WTC11 (cell line): ENCODE data around the gene HSPH1. TPM values are rescaled to one million over a fixed set of nuclear protein-coding genes. Genes with fewer than 3 reads are reported as not detected.

Experiments used
- ATAC-seq: fragments of 200-7000 bp; cut with Tn5 transposase; 2 replicates; pipeline ENCODE4 v1.10.0; 2021; ENCODE audit warnings: mild to moderate bottlenecking, moderate library complexity
- CTCF ChIA-PET: fragments of 300-600 bp; sonication (Branson Sonifier 250); formaldehyde crosslinking; loops from one replicate; lab custom pipeline; 2021; ENCODE audit warnings: antibody characterized with exemption; lab: Charles Lee
- POLR2A ChIA-PET: fragments of 350-600 bp; sonication (Branson Sonifier 250); formaldehyde crosslinking; loops from one replicate; lab custom pipeline; 2021; ENCODE audit warnings: antibody characterized with exemption; lab: Charles Lee
- DNase-seq: peaks from one replicate; pipeline ENCODE4 v3.0.0; 2021; ENCODE audit warnings: low spot score
- H3K27ac Mint-ChIP-seq: 2 replicates; pipeline ENCODE4 v1.8.0; 2021; ENCODE audit warnings: mixed read lengths
- H3K27me3 Mint-ChIP-seq: 2 replicates; pipeline ENCODE4 v1.8.0; 2021; ENCODE audit warnings: low read depth, mild to moderate bottlenecking, moderate library complexity, mixed read lengths
- H3K36me3 Mint-ChIP-seq: 2 replicates; pipeline ENCODE4 v1.8.0; 2021; ENCODE audit warnings: mixed read lengths
- H3K4me1 Mint-ChIP-seq: 2 replicates; pipeline ENCODE4 v1.8.0; 2022; ENCODE audit warnings: mixed read lengths
- H3K4me3 Mint-ChIP-seq: 2 replicates; pipeline ENCODE4 v1.8.0; 2021; ENCODE audit warnings: mild to moderate bottlenecking, moderate library complexity, mixed read lengths
- H3K9me3 Mint-ChIP-seq: 2 replicates; pipeline ENCODE4 v1.8.0; 2021; ENCODE audit warnings: mixed read lengths
- CBFB ChIP-seq: sonication (generic); formaldehyde crosslinking; IDR thresholded peaks from 2 replicates; pipeline ENCODE4 v1.8.1; 2022; ENCODE audit warnings: mild to moderate bottlenecking, low read depth, missing genetic modification reagents
- ETV6 ChIP-seq: sonication (generic); formaldehyde crosslinking; IDR thresholded peaks from 2 replicates; pipeline ENCODE4 v1.8.1; 2022; ENCODE audit warnings: mild to moderate bottlenecking, missing genetic modification reagents
- FOXJ3 ChIP-seq: sonication (generic); formaldehyde crosslinking; IDR thresholded peaks from 2 replicates; pipeline ENCODE4 v1.9.0; 2021; ENCODE audit warnings: missing genetic modification reagents, mild to moderate bottlenecking, borderline replicate concordance
- FOXP1 ChIP-seq: sonication (generic); formaldehyde crosslinking; IDR thresholded peaks from 2 replicates; pipeline ENCODE4 v1.8.0; 2022; ENCODE audit warnings: missing genetic modification reagents, mild to moderate bottlenecking, moderate library complexity, borderline replicate concordance
- NFE2L1 ChIP-seq: sonication (generic); formaldehyde crosslinking; IDR thresholded peaks from 2 replicates; pipeline ENCODE4 v1.8.1; 2023; ENCODE audit warnings: missing genetic modification reagents
- NFYB ChIP-seq: sonication (generic); formaldehyde crosslinking; conservative IDR thresholded peaks from 2 replicates; pipeline ENCODE4 v1.8.0; 2022; ENCODE audit warnings: low read depth, missing genetic modification reagents
- PRRX2 ChIP-seq: fragments of 250-450 bp; sonication (Bioruptor Pico); IDR thresholded peaks from 2 replicates; pipeline ENCODE4 v1.8.0; 2021; ENCODE audit warnings: mild to moderate bottlenecking
- SOX15 ChIP-seq: fragments of 250-450 bp; sonication (Bioruptor Pico); IDR thresholded peaks from 2 replicates; pipeline ENCODE4 v1.9.0; 2021; ENCODE audit warnings: mild to moderate bottlenecking
- SP1 ChIP-seq: sonication (generic); formaldehyde crosslinking; conservative IDR thresholded peaks from 2 replicates; pipeline ENCODE4 v1.8.1; 2022; ENCODE audit warnings: missing genetic modification reagents
- ZNF121 ChIP-seq: sonication (generic); formaldehyde crosslinking; IDR thresholded peaks from 2 replicates; pipeline ENCODE4 v1.8.0; 2023; ENCODE audit warnings: missing genetic modification reagents
- ZNF219 ChIP-seq: sonication (generic); formaldehyde crosslinking; IDR thresholded peaks from 2 replicates; pipeline ENCODE4 v1.8.0; 2023; ENCODE audit warnings: missing genetic modification reagents, mild to moderate bottlenecking, borderline replicate concordance
- ZNF232 ChIP-seq: sonication (generic); formaldehyde crosslinking; IDR thresholded peaks from 2 replicates; pipeline ENCODE4 v1.8.0; 2022; ENCODE audit warnings: mild to moderate bottlenecking, missing genetic modification reagents
- ZNF423 ChIP-seq: fragments of 250-450 bp; sonication (Bioruptor Pico); IDR thresholded peaks from 2 replicates; pipeline ENCODE4 v2.1.2; 2022; ENCODE audit warnings: mild to moderate bottlenecking, moderate library complexity
- ZNF425 ChIP-seq: fragments of 250-450 bp; sonication (Bioruptor Pico); conservative IDR thresholded peaks from 2 replicates; pipeline ENCODE4 v1.9.0; 2021; ENCODE audit warnings: mild to moderate bottlenecking
- ZNF671 ChIP-seq: fragments of 250-450 bp; sonication (Bioruptor Pico); IDR thresholded peaks from 2 replicates; pipeline ENCODE4 v1.8.0; 2021; ENCODE audit warnings: mild to moderate bottlenecking
- total RNA-seq: library from RNA; stranded (reverse); gene quantifications from 3 replicates; pipeline ENCODE4 v1.2.3, GENCODE V29; 2021
- TF ChIP-seq, protein P1 (sequence below): sonication (generic); formaldehyde crosslinking; IDR thresholded peaks from 2 replicates; pipeline ENCODE4 v1.8.1; 2022; ENCODE audit warnings: mild to moderate bottlenecking, missing genetic modification reagents, moderate library complexity, borderline replicate concordance
- TF ChIP-seq, protein P2 (sequence below): fragments of 250-450 bp; sonication (Bioruptor Pico); IDR thresholded peaks from 2 replicates; pipeline ENCODE4 v1.8.0; 2021; ENCODE audit warnings: mild to moderate bottlenecking
- TF ChIP-seq, protein P3 (sequence below): sonication (generic); formaldehyde crosslinking; IDR thresholded peaks from 2 replicates; pipeline ENCODE4 v1.8.1; 2023; ENCODE audit warnings: mild to moderate bottlenecking, missing genetic modification reagents, moderate library complexity

The HSPH1 gene
- total RNA-seq, 1 experiment from 2014 or later: 114 TPM

DNA sequence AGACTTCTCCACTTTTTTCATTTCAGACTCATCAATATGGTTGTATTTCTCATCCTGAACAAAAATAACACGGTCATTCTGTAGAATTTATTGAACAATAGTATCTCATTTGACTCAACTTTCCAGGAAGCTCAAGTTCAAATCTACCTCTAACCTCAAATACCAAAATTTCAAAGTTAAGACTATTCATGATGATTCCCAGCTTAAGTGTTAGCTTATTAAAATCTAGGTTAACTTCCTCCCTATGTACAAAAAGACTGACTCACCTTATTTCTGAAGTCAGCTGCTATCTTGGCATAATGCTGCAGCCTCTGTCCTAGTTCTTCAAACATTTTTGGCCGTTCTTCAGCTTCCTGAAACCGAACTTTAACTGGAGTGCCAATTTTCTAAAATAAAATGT, 23.2 kb downstream of the HSPH1 start (continued):
- TF ChIP-seq PRRX2 (no peak), ETV6 (CRISPR knock-in tag) (no peak), ZNF425 (no peak), ZNF671 (CRISPR knock-in tag) (no peak), ZNF121 (CRISPR knock-in tag) (no peak), ZNF232 (no peak), CBFB (no peak)
- TF ChIP-seq, protein P1, sequence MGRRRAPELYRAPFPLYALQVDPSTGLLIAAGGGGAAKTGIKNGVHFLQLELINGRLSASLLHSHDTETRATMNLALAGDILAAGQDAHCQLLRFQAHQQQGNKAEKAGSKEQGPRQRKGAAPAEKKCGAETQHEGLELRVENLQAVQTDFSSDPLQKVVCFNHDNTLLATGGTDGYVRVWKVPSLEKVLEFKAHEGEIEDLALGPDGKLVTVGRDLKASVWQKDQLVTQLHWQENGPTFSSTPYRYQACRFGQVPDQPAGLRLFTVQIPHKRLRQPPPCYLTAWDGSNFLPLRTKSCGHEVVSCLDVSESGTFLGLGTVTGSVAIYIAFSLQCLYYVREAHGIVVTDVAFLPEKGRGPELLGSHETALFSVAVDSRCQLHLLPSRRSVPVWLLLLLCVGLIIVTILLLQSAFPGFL (CRISPR knock-in tag): no peak
- TF ChIP-seq, protein P2, sequence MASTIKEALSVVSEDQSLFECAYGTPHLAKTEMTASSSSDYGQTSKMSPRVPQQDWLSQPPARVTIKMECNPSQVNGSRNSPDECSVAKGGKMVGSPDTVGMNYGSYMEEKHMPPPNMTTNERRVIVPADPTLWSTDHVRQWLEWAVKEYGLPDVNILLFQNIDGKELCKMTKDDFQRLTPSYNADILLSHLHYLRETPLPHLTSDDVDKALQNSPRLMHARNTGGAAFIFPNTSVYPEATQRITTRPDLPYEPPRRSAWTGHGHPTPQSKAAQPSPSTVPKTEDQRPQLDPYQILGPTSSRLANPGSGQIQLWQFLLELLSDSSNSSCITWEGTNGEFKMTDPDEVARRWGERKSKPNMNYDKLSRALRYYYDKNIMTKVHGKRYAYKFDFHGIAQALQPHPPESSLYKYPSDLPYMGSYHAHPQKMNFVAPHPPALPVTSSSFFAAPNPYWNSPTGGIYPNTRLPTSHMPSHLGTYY (CRISPR knock-in tag): no peak

GRCh38 chr13:31136724-31137123, 25.0 kb downstream of the HSPH1 start:
- Mint-ChIP-seq H3K4me3 (no peak overlapping the region), H3K36me3 (peaks cover 54% of the 10 kb centered on the region), H3K4me1 (no peaks in the 10 kb centered on the region), H3K27me3 (no peaks in the 10 kb centered on the region), H3K27ac (no peak overlapping the region), H3K9me3 (no peaks in the 10 kb centered on the region)
- DNase-seq (no peak), ATAC-seq (no peak)
- TF ChIP-seq ZNF219 (CRISPR knock-in tag) (no peak), FOXJ3 (CRISPR knock-in tag) (no peak), SOX15 (CRISPR knock-in tag) (no peak), ZNF423 (no peak)
- TF ChIP-seq, protein P3, sequence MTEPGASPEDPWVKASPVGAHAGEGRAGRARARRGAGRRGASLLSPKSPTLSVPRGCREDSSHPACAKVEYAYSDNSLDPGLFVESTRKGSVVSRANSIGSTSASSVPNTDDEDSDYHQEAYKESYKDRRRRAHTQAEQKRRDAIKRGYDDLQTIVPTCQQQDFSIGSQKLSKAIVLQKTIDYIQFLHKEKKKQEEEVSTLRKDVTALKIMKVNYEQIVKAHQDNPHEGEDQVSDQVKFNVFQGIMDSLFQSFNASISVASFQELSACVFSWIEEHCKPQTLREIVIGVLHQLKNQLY (CRISPR knock-in tag): no peak
- POLR2A ChIA-PET: no interaction called here
- CTCF ChIA-PET: no interaction called here

DNA sequence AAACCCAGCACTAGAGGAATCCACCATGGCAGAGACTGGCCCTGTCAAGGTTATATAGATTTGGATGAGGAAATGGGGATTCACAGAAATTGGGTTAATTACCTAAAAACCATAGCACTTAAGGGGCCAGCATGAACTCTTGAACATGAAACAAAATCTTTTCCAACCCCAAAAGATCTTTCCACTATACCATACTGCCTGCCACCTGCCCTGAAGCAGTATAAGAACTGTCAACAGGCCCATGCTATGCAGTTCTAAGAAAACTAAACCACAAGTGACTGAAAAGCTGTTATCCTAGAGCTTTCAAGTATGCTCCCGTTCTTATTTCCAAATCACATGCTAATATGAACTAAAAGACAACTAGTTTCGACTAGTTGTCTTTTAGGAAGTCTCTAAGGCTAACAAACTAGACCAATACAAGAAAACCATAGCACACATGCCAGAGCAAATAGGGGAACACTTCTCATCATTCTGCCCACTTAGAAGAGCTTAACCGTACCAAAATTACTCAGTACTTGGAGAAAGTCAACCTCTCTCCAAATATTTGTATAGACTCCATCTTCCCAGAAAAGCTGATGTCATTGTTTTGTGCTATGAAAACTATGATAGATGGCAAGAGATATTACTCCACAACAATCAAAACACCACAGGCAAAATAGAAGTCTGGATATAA, 27.5 kb downstream of the HSPH1 start:
- peaks cover 31% of the 10 kb centered on the region for H3K36me3 Mint-ChIP-seq
- ChIA-PET CTCF (interaction anchor here (0.6 kb wide), 1 partner anchor 28 kb away, joined by 4 read pairs; no protein-coding TSS in a partner anchor), POLR2A (no interaction called here)
- H3K4me3 Mint-ChIP-seq: no peak overlapping the region
- TF ChIP-seq NFYB (no peak), CBFB (no peak), SP1 (CRISPR knock-in tag) (no peak), NFE2L1 (CRISPR knock-in tag) (no peak), FOXP1 (CRISPR knock-in tag) (no peak)
- H3K27ac Mint-ChIP-seq: 0 out of 2 replicates have a peak overlapping the region, but pooled peaks have one; percentile 28
- no peaks in the 10 kb centered on the region for H3K9me3 Mint-ChIP-seq
- H3K4me1 Mint-ChIP-seq: peaks cover 3% of the 10 kb centered on the region
- no peaks in the 10 kb centered on the region for H3K27me3 Mint-ChIP-seq
- ATAC-seq: no peak
- no peak for DNase-seq
